HK-2 (cell line): ENCODE measurements around the gene DIP2C.
"Not testable (repeated sequence)": the region's sequence is repeated elsewhere in the genome, so short reads cannot be mapped to it uniquely, and the experiment has no call there.

Source experiments
- DNase-seq: peaks from one replicate; pipeline ENCODE4 v3.0.0-alpha.2; 2018; ENCODE audit not compliant: unreplicated experiment

The DIP2C gene

GRCh38 chr10:689452-690371, at the start of gene DIP2C:
TSS of gene DIP2C (minus strand) at chr10:689668. CDS start at chr10:689578, 90 bp downstream.
- peak; percentile 53 for DNase-seq

GRCh38 chr10:734481-734880, 45.0 kb upstream of the DIP2C start:
- no peak for DNase-seq

GRCh38 chr10:733086-733485, 43.6 kb upstream of the DIP2C start:
- no peak for DNase-seq

GRCh38 chr10:729213-729612, 39.7 kb upstream of the DIP2C start:
- no peak for DNase-seq

GRCh38 chr10:728603-729002, 39.1 kb upstream of the DIP2C start:
- no peak for DNase-seq

- no peak for DNase-seq
Observed at GRCh38 chr10:727162-727790, 37.8 kb upstream of the DIP2C start.

GRCh38 chr10:725786-726185, 36.3 kb upstream of the DIP2C start:
- DNase-seq: no peak

GRCh38 chr10:725302-725701, 35.8 kb upstream of the DIP2C start:
- DNase-seq: no peak

- no peak for DNase-seq
Observed at GRCh38 chr10:723973-724372, 34.5 kb upstream of the DIP2C start.

GRCh38 chr10:722281-723060, 33.0 kb upstream of the DIP2C start:
- DNase-seq: no peak

GRCh38 chr10:718143-718700, 28.8 kb upstream of the DIP2C start:
- no peak for DNase-seq

- no peak for DNase-seq
Observed at GRCh38 chr10:717458-717857, 28.0 kb upstream of the DIP2C start.

- no peak for DNase-seq
Observed at GRCh38 chr10:716821-717220, 27.4 kb upstream of the DIP2C start.

GRCh38 chr10:714214-714613, 24.7 kb upstream of the DIP2C start:
- no peak for DNase-seq

- DNase-seq: no peak
Observed at GRCh38 chr10:712575-712974, 23.1 kb upstream of the DIP2C start.

- no peak for DNase-seq
Observed at GRCh38 chr10:712089-712488, 22.6 kb upstream of the DIP2C start.

- no peak for DNase-seq
Observed at GRCh38 chr10:707861-708260, 18.4 kb upstream of the DIP2C start.

GRCh38 chr10:707456-707855, 18.0 kb upstream of the DIP2C start:
- DNase-seq: no peak

GRCh38 chr10:703118-703517, 13.7 kb upstream of the DIP2C start:
- no peak for DNase-seq

GRCh38 chr10:700183-700582, 10.7 kb upstream of the DIP2C start:
- not testable (repeated sequence) for DNase-seq

GRCh38 chr10:697097-697875, 7.8 kb upstream of the DIP2C start:
- DNase-seq: no peak
